NCI-H446 (cell line): ENCODE data around the gene MACF1.

ENCODE experiments used
- DNase-seq, 2 experiments: peaks; one replicate each; lab custom pipeline; 2025; lab: John Stamatoyannopoulos, UW

Gene MACF1

GRCh38 chr1:39297551-39297950 is 93.1 kb downstream of the MACF1 start:
- no peak for DNase-seq

GRCh38 chr1:39301606-39302005 is 97.1 kb downstream of the MACF1 start:
- no peak for DNase-seq

- no peak for DNase-seq
Observed at GRCh38 chr1:39305555-39305954, 101.1 kb downstream of the MACF1 start.

GRCh38 chr1:39310015-39310414 is 105.5 kb downstream of the MACF1 start:
- DNase-seq: no peak

GRCh38 chr1:39310691-39311090 is 106.2 kb downstream of the MACF1 start:
- no peak for DNase-seq

GRCh38 chr1:39317111-39317510 is 112.6 kb downstream of the MACF1 start:
- DNase-seq: no peak

GRCh38 chr1:39317910-39318633 is 113.6 kb downstream of the MACF1 start:
- no peak for DNase-seq

- DNase-seq: no peak
Observed at GRCh38 chr1:39321979-39322378, 117.5 kb downstream of the MACF1 start.

GRCh38 chr1:39322431-39322830 is 117.9 kb downstream of the MACF1 start:
- DNase-seq: no peak

- DNase-seq: no peak
Observed at GRCh38 chr1:39324888-39325287, 120.4 kb downstream of the MACF1 start.

- no peak for DNase-seq
Observed at GRCh38 chr1:39326836-39327235, 122.3 kb downstream of the MACF1 start.

- DNase-seq: no peak
Observed at GRCh38 chr1:39328095-39328494, 123.6 kb downstream of the MACF1 start.

- DNase-seq: no peak
Observed at GRCh38 chr1:39328586-39329121, 124.2 kb downstream of the MACF1 start.

GRCh38 chr1:39331647-39332046 is 127.2 kb downstream of the MACF1 start:
- DNase-seq: no peak

GRCh38 chr1:39332291-39332690 is 127.8 kb downstream of the MACF1 start:
- no peak for DNase-seq

GRCh38 chr1:39332828-39333227 is 128.3 kb downstream of the MACF1 start:
- DNase-seq: no peak

GRCh38 chr1:39333296-39333695 is 128.8 kb downstream of the MACF1 start:
- no peak for DNase-seq

GRCh38 chr1:39335216-39335615 is 130.7 kb downstream of the MACF1 start:
- DNase-seq: no peak

GRCh38 chr1:39337067-39337466 is 132.6 kb downstream of the MACF1 start:
- no peak for DNase-seq

GRCh38 chr1:39342776-39343175 is 138.3 kb downstream of the MACF1 start:
- no peak for DNase-seq

GRCh38 chr1:39344394-39345154 is 140.1 kb downstream of the MACF1 start:
- no peak for DNase-seq

- DNase-seq: no peak
Observed at GRCh38 chr1:39346872-39347271, 142.4 kb downstream of the MACF1 start.

- no peak for DNase-seq
Observed at GRCh38 chr1:39348278-39348677, 143.8 kb downstream of the MACF1 start.
